Measurements from ENCODE around the gene MLLT1. TPM values are rescaled to one million over a fixed set of nuclear protein-coding genes. Genes with fewer than 3 reads are reported as not detected.
A peak's percentile ranks its signal among the peaks of the same experiment; 100 is the strongest.

MLLT1 gene
- total RNA-seq, 4 donors from 2014 or later, result 16.9 to 25.8 (median 24.3) TPM

DNA sequence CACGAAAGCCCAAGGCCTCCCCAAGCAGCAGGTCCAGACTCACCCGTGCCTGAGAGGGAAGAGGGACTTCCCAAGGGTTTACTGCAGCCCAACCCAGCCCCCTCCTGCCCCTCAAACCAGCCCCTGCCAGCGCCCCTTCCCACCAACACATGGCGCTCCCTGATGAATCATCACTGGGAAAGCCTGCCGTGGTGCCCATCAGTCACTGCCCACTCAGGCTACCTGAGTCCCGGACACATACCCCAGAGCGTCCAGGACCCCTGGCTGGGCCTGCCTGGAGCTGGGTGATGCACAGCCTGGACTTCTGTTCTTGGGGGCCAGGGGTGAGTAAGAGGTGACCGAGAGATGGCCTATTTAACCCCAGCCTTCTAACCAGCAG, 60.6 kb downstream of the MLLT1 start:
- intact Hi-C loops (cut with DNase I; ENCODE audit: low total_unique reads), result loop anchor here (5.0 kb wide), 1 partner anchor 83 kb away; no protein-coding TSS in a partner anchor
- no peak for DNase-seq (ENCODE audit: low spot score in 2 of 2)
- no peak overlapping the region for H3K4me3 ChIP-seq (ENCODE audit: low read depth, poor library complexity, severe bottlenecking)
- 68 to 74% methylated on average over 7 of the region's 8 CpGs for WGBS, 2 donors
- TF ChIP-seq, protein P1, sequence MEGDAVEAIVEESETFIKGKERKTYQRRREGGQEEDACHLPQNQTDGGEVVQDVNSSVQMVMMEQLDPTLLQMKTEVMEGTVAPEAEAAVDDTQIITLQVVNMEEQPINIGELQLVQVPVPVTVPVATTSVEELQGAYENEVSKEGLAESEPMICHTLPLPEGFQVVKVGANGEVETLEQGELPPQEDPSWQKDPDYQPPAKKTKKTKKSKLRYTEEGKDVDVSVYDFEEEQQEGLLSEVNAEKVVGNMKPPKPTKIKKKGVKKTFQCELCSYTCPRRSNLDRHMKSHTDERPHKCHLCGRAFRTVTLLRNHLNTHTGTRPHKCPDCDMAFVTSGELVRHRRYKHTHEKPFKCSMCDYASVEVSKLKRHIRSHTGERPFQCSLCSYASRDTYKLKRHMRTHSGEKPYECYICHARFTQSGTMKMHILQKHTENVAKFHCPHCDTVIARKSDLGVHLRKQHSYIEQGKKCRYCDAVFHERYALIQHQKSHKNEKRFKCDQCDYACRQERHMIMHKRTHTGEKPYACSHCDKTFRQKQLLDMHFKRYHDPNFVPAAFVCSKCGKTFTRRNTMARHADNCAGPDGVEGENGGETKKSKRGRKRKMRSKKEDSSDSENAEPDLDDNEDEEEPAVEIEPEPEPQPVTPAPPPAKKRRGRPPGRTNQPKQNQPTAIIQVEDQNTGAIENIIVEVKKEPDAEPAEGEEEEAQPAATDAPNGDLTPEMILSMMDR (IDR thresholded peaks at IDR 0.05), result no peak
- TF ChIP-seq POLR2A (IDR thresholded peaks at IDR 0.05), result no peak

DNA sequence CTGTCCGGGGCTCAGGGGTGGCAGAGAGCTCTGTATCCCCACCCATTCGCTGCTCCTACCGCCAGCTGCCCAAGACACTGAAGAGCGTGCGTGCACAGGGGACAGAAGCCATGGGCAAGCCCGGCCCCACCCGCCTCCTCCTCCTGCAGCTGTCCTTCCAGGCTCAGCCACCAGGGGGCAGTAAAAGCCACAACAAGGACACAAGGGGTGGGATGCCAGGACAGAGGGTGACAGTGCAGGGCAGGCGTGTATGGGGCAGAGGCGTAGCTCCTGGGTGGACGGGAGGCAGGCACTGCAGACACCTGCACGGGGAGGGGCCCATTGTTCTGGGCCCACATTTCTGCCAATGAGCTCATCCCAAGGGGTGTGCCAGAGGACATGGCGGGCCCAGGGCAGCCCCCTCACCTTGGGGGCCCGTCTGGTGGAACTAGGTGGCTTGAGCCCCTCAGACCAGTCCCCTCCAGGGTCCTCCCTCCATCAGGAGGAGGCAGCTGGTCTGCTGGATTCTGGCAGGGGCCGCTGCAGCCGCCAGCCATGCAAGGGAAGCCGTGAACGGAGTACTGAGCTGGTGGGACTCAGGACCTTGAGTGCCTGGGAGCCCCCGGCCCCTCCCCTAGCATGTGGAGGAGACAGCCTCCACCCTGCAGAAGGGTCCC, 61.2 kb downstream of the MLLT1 start:
- intact Hi-C loops (cut with DNase I; ENCODE audit: low total_unique reads), result loop anchor here (5.0 kb wide), 1 partner anchor 84 kb away; no protein-coding TSS in a partner anchor
- TF ChIP-seq, protein P1 (IDR thresholded peaks at IDR 0.05), result peak in 1 of 3 donors; percentile 72
- no peak for TF ChIP-seq POLR2A (IDR thresholded peaks at IDR 0.05)
- DNase-seq (ENCODE audit: low spot score in 2 of 2), result peak; percentile 86 to 98
- 48 to 55% methylated on average over 4 to 16 of the region's 18 CpGs for WGBS, 2 donors
- no peak overlapping the region for H3K4me3 ChIP-seq (ENCODE audit: low read depth, poor library complexity, severe bottlenecking)

DNA sequence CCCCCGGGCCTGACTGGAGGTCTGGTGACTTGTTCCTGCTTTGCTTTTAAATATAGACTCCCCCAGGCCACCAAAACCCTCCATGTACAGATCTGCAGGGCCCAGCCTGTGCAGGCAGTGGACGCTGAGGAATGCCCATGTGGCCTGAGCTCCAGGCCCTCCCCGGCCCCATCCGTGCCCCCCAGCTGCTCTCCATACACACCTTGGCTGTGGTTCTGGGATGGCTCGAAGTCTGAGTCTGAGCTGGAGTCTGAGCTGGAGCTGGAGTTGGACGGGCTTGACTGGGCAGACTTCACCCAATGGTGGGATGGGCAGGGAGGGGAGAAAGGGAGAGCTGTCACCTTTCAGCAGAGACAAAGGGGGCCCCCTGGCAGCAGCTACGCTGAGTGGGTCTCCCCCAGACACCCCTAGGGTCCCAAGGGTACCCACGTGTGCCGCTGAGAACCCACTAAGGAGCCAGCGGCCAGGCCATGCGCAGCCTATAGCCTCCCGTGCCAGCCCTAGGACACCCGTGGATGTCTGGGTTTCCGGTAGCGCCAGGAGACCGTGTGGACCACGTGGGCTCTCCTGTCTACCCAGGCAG, 61.9 kb downstream of the MLLT1 start:
- intact Hi-C loops (cut with DNase I; ENCODE audit: low total_unique reads), result loop anchor here (5.0 kb wide), 1 partner anchor 84 kb away; no protein-coding TSS in a partner anchor
- 77 to 88% methylated on average over 10 to 14 of the region's 17 CpGs for WGBS, 2 donors
- no peak overlapping the region for H3K4me3 ChIP-seq (ENCODE audit: low read depth, poor library complexity, severe bottlenecking)
- no peak for DNase-seq (ENCODE audit: low spot score in 2 of 2)
- TF ChIP-seq POLR2A (IDR thresholded peaks at IDR 0.05), result no peak
- TF ChIP-seq, protein P1 (IDR thresholded peaks at IDR 0.05), result no peak

DNA sequence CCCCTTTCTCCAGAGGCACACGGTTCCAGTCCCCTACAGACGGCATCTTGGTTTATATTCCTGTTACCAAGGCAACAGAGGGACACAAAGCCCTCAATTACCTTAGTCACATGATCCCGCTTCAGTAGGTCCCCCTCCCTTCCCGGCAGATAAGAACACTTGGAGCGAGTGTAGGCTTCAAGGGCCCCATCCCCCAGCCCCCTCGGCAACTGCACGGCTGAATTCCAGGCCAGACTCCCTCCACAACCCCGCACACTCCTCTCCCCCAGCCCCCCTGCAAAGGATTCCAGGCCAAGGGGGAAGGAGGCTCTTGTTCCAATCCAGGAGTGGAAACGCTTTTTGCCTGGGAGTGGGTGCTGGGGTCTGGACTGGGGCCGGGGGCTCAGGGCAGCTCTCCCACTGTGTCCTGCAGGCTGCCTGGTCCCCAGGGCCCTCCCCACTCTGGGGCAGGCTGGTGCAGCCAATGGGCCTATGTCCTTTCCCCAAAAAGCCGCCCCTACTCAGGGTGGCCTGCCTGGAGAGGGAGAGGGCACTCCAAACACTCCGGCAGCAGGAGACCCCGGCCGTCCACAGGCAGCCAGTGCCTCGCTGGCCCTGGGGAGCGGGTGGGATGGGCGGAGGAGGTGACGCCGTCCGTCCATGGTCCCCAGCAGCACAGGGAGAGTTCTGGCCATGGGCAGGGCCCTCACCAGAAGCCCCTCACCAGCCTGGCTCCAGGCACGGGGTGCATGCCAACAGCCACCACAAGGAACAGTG, 62.6 kb downstream of the MLLT1 start:
- H3K4me3 ChIP-seq (ENCODE audit: low read depth, poor library complexity, severe bottlenecking), result no peak overlapping the region
- peak in 1 of 2 donors; percentile 86 for DNase-seq (ENCODE audit: low spot score in 2 of 2)
- WGBS, 2 donors, result 75 to 78% methylated on average over 13 to 16 of the region's 21 CpGs
- intact Hi-C loops (cut with DNase I; ENCODE audit: low total_unique reads), result loop anchor here (5.0 kb wide), 1 partner anchor 85 kb away; no protein-coding TSS in a partner anchor
- TF ChIP-seq, protein P1 (IDR thresholded peaks at IDR 0.05), result no peak
- TF ChIP-seq POLR2A (IDR thresholded peaks at IDR 0.05), result no peak

DNA sequence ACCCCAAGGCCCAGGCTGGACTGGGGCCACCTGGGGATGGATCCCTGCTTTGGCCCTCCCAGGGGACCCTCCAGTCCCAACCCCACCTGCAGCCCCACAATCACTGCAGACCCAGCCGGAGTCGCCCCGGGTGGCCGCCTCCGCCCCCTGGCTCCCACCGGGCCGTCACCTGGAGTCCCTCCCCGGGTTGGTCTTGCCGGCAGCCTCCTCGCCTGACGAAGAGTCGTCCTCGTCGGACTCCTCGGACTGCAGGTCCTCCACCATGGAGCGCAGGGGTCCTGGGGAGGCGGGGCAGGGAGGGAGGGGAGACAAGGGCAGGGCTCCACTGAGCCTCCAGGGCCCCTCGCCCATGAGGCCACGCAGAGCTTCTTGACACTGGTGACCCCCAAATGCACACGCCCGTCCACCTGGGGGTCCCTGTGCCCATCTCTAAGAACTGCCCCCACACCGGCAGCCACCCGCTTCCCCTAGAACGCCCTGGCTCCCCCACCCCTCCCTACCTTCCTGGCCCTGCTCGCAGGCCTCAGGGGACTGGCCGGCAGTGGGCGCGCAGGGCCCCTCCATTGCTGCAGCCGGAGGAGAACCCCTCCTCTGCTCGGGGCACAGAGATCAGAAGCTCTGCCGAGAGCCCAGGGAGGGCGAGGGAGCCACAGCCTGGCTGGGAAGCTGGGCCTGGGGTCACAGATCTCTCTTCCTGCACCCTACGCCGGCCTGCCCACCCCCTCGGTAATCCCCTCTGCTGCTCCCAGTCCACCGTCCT, 63.4 kb downstream of the MLLT1 start:
- intact Hi-C loops (cut with DNase I; ENCODE audit: low total_unique reads), result loop anchor here (5.0 kb wide), 1 partner anchor 86 kb away; no protein-coding TSS in a partner anchor
- TF ChIP-seq, protein P1 (IDR thresholded peaks at IDR 0.05), result no peak
- no peak for TF ChIP-seq POLR2A (IDR thresholded peaks at IDR 0.05)
- WGBS, 2 donors, result 89 to 91% methylated on average over 26 to 32 of the region's 36 CpGs
- H3K4me3 ChIP-seq (ENCODE audit: low read depth, poor library complexity, severe bottlenecking), result no peak overlapping the region
- no peak for DNase-seq (ENCODE audit: low spot score in 2 of 2)

Data from lower leg skin (tissue), 4 donors.